GM23338 (cell line): ENCODE results near the gene NRF1.

Experiments used
- ETS1 ChIP-seq: IDR thresholded peaks from 2 replicates; pipeline ENCODE4 v1.6.1; 2016; ENCODE audit warnings: antibody characterized with exemption
- EZH2 ChIP-seq: fragments of 200-600 bp; sonication (generic); IDR thresholded peaks from one replicate; pipeline ENCODE4 v1.8.0; 2017; ENCODE audit warnings: antibody characterized with exemption, mild to moderate bottlenecking, low read depth; ENCODE audit not compliant: unreplicated experiment
- JUNB ChIP-seq: IDR thresholded peaks from one replicate; pipeline ENCODE4 v1.6.1; 2016; ENCODE audit warnings: antibody characterized with exemption; ENCODE audit not compliant: unreplicated experiment
- POLR2AphosphoS5 ChIP-seq: IDR thresholded peaks from 2 replicates; pipeline ENCODE4 v1.6.1; 2016; ENCODE audit warnings: antibody characterized with exemption, low read depth
- REST ChIP-seq: IDR thresholded peaks from one replicate; pipeline ENCODE4 v1.6.1; 2018; ENCODE audit warnings: antibody characterized with exemption; ENCODE audit not compliant: unreplicated experiment
- TF ChIP-seq, protein P1 (sequence below), 2 experiments: fragments of 200-600 bp in 1 of 2; sonication (generic) in 1 of 2; conservative IDR thresholded peaks; 2 replicates each; pipeline versions ENCODE4 v1.5.1 to v1.6.1; 2016 to 2017; ENCODE audit warnings: antibody characterized with exemption in 2 of 2, low read depth in 2 of 2, mild to moderate bottlenecking in 2 of 2, moderate library complexity in 1 of 2
- TF ChIP-seq, protein P2 (sequence below): fragments of 250-450 bp; sonication (Bioruptor Pico); IDR thresholded peaks from 2 replicates; pipeline ENCODE4 v1.5.0; 2020; ENCODE audit warnings: mild to moderate bottlenecking, moderate library complexity

DNA sequence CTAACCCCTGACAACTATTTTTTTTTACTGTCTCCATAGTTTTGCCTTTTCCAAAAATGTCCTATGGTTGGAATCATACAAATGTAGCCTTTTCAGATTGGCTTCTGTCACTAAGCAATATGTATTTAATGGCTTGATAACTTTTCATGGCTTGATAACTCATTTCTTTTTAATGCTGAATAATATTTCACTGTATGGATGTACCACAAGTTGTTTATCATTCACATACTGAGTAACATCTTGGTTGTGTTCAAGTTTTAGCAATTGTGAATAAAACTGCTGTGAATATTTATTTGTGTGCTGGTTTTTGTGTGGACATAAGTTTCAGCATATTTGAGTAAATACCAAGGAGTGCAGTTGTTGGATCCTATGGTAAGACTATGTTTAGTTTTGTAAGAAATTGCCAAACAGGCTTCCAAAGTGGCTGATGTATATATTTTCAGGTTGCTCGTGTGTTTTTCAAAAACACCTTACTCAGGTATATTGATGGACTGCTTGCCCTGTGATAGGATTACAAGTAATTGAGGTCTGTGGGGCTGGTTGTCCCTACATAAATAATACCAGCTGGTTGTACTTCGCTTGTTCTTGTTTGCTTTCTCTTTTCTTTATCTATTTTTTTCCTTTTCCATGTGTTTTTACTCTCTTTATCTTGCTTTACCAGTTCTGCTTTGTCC, 23.0 kb downstream of the NRF1 start:
- TF ChIP-seq, protein P1, sequence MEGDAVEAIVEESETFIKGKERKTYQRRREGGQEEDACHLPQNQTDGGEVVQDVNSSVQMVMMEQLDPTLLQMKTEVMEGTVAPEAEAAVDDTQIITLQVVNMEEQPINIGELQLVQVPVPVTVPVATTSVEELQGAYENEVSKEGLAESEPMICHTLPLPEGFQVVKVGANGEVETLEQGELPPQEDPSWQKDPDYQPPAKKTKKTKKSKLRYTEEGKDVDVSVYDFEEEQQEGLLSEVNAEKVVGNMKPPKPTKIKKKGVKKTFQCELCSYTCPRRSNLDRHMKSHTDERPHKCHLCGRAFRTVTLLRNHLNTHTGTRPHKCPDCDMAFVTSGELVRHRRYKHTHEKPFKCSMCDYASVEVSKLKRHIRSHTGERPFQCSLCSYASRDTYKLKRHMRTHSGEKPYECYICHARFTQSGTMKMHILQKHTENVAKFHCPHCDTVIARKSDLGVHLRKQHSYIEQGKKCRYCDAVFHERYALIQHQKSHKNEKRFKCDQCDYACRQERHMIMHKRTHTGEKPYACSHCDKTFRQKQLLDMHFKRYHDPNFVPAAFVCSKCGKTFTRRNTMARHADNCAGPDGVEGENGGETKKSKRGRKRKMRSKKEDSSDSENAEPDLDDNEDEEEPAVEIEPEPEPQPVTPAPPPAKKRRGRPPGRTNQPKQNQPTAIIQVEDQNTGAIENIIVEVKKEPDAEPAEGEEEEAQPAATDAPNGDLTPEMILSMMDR (conservative IDR thresholded peaks at IDR 0.05; ENCODE audit: low read depth in 2 of 2), result no peak
- TF ChIP-seq POLR2AphosphoS5 (no peak), ETS1 (no peak), EZH2 (no peak), REST (no peak), JUNB (no peak)
- TF ChIP-seq, protein P2, sequence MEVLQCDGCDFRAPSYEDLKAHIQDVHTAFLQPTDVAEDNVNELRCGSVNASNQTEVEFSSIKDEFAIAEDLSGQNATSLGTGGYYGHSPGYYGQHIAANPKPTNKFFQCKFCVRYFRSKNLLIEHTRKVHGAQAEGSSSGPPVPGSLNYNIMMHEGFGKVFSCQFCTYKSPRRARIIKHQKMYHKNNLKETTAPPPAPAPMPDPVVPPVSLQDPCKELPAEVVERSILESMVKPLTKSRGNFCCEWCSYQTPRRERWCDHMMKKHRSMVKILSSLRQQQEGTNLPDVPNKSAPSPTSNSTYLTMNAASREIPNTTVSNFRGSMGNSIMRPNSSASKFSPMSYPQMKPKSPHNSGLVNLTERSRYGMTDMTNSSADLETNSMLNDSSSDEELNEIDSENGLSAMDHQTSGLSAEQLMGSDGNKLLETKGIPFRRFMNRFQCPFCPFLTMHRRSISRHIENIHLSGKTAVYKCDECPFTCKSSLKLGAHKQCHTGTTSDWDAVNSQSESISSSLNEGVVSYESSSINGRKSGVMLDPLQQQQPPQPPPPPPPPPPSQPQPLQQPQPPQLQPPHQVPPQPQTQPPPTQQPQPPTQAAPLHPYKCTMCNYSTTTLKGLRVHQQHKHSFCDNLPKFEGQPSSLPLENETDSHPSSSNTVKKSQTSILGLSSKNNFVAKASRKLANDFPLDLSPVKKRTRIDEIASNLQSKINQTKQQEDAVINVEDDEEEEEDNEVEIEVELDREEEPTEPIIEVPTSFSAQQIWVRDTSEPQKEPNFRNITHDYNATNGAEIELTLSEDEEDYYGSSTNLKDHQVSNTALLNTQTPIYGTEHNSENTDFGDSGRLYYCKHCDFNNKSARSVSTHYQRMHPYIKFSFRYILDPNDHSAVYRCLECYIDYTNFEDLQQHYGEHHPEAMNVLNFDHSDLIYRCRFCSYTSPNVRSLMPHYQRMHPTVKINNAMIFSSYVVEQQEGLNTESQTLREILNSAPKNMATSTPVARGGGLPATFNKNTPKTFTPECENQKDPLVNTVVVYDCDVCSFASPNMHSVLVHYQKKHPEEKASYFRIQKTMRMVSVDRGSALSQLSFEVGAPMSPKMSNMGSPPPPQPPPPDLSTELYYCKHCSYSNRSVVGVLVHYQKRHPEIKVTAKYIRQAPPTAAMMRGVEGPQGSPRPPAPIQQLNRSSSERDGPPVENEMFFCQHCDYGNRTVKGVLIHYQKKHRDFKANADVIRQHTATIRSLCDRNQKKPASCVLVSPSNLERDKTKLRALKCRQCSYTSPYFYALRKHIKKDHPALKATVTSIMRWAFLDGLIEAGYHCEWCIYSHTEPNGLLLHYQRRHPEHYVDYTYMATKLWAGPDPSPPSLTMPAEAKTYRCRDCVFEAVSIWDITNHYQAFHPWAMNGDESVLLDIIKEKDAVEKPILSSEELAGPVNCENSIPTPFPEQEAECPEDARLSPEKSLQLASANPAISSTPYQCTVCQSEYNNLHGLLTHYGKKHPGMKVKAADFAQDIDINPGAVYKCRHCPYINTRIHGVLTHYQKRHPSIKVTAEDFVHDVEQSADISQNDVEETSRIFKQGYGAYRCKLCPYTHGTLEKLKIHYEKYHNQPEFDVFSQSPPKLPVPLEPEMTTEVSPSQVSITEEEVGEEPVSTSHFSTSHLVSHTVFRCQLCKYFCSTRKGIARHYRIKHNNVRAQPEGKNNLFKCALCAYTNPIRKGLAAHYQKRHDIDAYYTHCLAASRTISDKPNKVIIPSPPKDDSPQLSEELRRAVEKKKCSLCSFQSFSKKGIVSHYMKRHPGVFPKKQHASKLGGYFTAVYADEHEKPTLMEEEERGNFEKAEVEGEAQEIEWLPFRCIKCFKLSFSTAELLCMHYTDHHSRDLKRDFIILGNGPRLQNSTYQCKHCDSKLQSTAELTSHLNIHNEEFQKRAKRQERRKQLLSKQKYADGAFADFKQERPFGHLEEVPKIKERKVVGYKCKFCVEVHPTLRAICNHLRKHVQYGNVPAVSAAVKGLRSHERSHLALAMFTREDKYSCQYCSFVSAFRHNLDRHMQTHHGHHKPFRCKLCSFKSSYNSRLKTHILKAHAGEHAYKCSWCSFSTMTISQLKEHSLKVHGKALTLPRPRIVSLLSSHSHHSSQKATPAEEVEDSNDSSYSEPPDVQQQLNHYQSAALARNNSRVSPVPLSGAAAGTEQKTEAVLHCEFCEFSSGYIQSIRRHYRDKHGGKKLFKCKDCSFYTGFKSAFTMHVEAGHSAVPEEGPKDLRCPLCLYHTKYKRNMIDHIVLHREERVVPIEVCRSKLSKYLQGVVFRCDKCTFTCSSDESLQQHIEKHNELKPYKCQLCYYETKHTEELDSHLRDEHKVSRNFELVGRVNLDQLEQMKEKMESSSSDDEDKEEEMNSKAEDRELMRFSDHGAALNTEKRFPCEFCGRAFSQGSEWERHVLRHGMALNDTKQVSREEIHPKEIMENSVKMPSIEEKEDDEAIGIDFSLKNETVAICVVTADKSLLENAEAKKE (CRISPR knock-in tag), result no peak
